PFSK-1 (cell line): ENCODE results near the gene TPMT.

ENCODE experiments used
- FOXP2 ChIP-seq: optimal IDR thresholded peaks from 2 replicates; pipeline ENCODE3; 2011; ENCODE audit warnings: borderline replicate concordance, control low read depth, inconsistent platforms; ENCODE audit not compliant: insufficient read depth; ENCODE audit errors: extremely low read length, extremely low read depth
- POLR2AphosphoS5 ChIP-seq: IDR thresholded peaks from 2 replicates; pipeline ENCODE4 v1.6.1; 2012; ENCODE audit warnings: low read depth, mild to moderate bottlenecking, control low read depth, low read length, moderate library complexity
- REST ChIP-seq, 2 experiments: IDR thresholded peaks; 2 replicates each; pipeline versions ENCODE4 v1.6.1 to v1.8.0; 2011 to 2012; ENCODE audit warnings: low read depth in 2 of 2, low read length in 2 of 2, control low read depth in 1 of 2, inconsistent platforms in 1 of 2, mild to moderate bottlenecking in 1 of 2, moderate library complexity in 1 of 2; ENCODE audit not compliant: insufficient read depth in 1 of 2
- SIN3A ChIP-seq: IDR thresholded peaks from 2 replicates; pipeline ENCODE4 v1.6.1; 2012; ENCODE audit warnings: mild to moderate bottlenecking, low read length, moderate library complexity, borderline replicate concordance; ENCODE audit not compliant: insufficient read depth
- TAF1 ChIP-seq: IDR thresholded peaks from 2 replicates; pipeline ENCODE4 v1.6.1; 2012; ENCODE audit warnings: low read length, control low read depth, borderline replicate concordance; ENCODE audit not compliant: insufficient read depth

TPMT gene

GRCh38 chr6:18186540-18187250 is 31.8 kb upstream of the TPMT start:
- TF ChIP-seq POLR2AphosphoS5, result no peak
- TF ChIP-seq SIN3A, result no peak
- no peak for TF ChIP-seq FOXP2
- TF ChIP-seq TAF1, result no peak
- no peak for TF ChIP-seq REST (IDR thresholded peaks at IDR 0.05; ENCODE audit: insufficient read depth in 1 of 2, low read depth in 2 of 2, low read length in 2 of 2)

DNA sequence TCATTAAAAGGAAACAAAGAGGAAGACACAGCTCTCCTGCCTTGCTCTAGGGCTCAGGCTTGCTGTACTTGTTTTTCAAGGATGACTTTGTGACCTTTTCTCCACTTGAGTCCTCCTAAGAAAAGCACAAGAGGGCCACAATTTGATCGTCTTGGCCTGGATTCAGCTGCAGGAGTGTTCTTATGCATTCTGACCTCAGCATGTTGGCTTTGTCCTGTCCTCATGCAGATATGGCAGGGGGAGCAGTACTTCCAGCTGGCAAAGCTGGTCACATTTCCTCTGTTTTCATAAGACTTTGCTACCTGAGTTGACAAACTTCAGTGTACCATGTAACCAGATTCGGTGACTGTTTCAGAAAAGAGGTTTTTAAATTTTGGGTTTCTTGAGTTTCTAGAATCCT is 31.2 kb upstream of the TPMT start:
- TF ChIP-seq FOXP2, result no peak
- no peak for TF ChIP-seq REST (IDR thresholded peaks at IDR 0.05; ENCODE audit: insufficient read depth in 1 of 2, low read depth in 2 of 2, low read length in 2 of 2)
- TF ChIP-seq POLR2AphosphoS5, result no peak
- TF ChIP-seq SIN3A, result no peak
- no peak for TF ChIP-seq TAF1

DNA sequence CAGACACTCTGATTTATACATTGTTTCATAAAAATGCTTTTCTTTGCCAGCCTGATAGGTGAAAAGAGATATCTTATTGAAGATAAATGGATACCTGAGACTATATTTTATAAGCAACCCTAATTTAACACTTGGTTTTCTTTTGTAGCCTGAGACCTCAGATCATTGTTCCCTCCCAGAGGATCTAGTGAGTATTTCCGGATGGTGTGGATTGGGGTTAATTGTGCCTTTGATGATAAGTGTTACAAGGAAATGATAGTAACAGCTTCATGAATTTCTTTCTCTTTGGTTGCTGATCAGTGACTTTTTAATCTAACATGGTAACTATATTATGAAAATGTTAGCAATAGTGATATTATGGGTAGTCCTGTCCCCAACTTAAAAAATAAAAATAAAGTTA is 30.7 kb upstream of the TPMT start:
- no peak for TF ChIP-seq TAF1
- no peak for TF ChIP-seq POLR2AphosphoS5
- TF ChIP-seq FOXP2, result no peak
- TF ChIP-seq REST (IDR thresholded peaks at IDR 0.05; ENCODE audit: insufficient read depth in 1 of 2, low read depth in 2 of 2, low read length in 2 of 2), result no peak
- TF ChIP-seq SIN3A, result no peak

GRCh38 chr6:18183766-18184165 is 28.9 kb upstream of the TPMT start:
- TF ChIP-seq SIN3A (no peak), TAF1 (no peak), POLR2AphosphoS5 (no peak), FOXP2 (no peak), REST (IDR thresholded peaks at IDR 0.05; ENCODE audit: insufficient read depth in 1 of 2, low read depth in 2 of 2, low read length in 2 of 2) (no peak)
